ENCODE data around the gene JMJD1C.

JMJD1C gene

DNA sequence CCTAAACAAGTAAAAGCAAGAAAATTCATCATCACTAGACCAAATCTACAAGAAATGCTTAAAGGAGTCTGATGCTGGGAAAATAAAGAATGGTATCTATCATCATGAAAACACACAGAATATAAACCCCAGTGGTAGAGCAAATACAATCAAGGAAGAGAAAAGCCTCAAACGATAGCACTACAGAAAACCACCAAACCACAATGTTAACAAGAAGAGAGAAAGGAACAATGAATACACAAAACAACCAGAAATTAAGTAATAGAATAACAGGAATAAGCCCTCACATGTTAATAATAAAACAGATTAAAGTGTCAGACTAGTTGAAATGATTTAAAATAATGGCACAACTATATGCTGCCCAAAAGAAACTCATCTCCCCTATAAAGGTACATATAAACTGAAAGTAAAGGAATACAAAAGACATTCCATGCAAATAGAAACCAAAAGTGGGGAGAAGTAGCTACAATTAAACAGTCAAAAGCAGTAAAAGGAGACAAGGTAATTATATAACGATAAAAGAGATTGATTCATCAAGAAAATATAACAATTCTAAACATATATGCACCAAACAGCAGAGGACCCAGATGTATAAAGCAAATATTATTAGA is 77.3 kb downstream of the JMJD1C start:
- no peak overlapping the region for H3K4me3 ChIP-seq (ENCODE audit: low read length)
- TF ChIP-seq ZNF274 (IDR thresholded peaks at IDR 0.05; ENCODE audit: low read depth, low read length) = no peak

DNA sequence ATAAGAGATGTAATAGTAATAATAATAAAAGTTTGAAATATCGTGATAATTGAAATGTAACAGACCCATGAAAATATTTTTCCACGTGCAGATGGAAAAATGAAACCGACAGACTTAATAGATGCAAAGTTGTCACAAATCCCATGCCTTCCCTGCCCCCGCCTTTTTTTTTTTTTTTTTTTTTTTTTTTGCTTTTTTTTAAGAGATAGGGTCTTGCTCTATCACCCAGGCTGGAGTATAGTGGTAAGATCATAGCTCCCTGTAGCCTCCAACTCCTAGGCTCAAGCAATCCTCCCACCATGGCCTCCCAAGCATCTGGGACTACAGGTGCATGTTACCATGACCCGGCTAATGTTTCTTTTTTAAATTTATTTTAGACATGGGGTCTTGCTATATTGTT is 80.5 kb downstream of the JMJD1C start:
- TF ChIP-seq ZNF274 (IDR thresholded peaks at IDR 0.05; ENCODE audit: low read depth, low read length) = no peak
- H3K4me3 ChIP-seq (ENCODE audit: low read length) = no peak overlapping the region

DNA sequence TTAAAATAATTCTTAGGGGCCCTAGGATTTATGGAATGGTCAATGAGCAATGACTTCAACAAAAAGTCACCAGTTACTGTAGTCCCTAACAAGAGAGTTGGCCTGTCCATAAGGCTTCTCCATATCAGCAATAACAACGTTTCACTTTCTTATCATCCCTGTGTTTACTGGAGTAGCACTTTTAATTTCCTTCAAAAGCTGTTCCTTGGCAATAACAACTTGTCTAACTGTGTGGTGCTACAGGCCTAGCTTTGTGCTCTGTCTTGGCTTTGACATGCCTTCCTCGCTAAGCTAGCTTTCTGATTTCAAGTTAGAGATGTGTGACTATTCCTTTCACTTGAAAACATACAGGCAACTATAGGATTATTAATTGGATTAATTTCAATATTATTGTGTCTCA is 81.1 kb downstream of the JMJD1C start:
- TF ChIP-seq ZNF274 (IDR thresholded peaks at IDR 0.05; ENCODE audit: low read depth, low read length) = no peak
- H3K4me3 ChIP-seq (ENCODE audit: low read length) = no peak overlapping the region

DNA sequence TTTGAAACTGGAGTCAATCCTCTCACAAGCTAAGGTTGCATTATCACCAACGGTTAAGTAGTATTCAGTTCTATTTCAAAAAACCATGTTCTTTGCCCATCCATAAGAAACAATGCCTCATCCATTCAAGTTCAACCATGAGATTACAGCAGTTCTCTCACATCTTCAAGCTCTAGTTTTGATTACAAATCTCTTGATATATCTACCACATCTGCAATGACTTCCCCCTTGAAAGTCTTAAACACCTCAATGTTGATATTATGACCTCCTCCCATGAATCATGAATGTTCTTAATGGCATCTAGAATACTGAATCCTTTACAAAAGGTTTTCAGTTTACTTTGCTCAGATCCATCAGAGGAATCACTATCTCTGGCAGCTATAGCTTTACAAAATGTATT is 81.8 kb downstream of the JMJD1C start:
- H3K4me3 ChIP-seq (ENCODE audit: low read length) = no peak overlapping the region
- TF ChIP-seq ZNF274 (IDR thresholded peaks at IDR 0.05; ENCODE audit: low read depth, low read length) = no peak

DNA sequence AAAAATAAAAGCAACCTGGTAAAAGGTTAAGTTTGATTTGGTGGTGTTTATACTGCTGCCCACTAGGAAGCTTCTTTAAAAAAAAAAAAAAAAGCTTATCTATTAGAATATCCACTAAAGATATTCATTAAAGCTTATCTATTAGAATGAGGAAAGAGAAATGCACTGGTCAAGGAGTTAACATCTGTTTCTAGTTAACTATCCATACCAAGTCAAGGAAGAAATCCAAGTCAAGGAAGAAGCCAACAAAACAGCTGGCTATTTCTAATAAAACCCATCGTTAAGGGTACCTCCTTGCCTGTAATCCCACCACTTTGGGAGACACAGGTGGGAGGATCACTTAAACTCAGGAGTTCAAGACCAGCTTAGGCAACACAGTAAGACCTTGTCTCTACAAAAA is 82.6 kb downstream of the JMJD1C start:
- no peak for TF ChIP-seq ZNF274 (IDR thresholded peaks at IDR 0.05; ENCODE audit: low read depth, low read length)
- no peak overlapping the region for H3K4me3 ChIP-seq (ENCODE audit: low read length)

DNA sequence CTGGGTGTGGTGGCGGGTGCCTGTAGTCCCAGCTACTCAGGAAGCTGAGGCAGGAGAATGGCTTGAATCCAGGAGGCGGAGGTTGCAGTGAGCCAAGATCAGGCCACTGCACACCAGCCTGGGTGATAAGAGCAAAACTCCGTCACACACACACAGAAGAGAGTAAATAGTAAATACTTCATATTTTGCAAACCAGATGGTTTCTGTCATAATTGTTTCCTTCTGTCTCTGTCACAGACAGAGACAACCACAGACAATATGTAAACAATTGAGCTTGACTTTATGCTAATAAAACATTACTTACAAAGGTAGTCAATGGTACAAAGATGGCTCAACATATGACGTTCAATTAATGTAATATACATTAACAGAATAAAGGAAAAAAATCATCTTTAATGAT is 83.7 kb downstream of the JMJD1C start:
- TF ChIP-seq ZNF274 (IDR thresholded peaks at IDR 0.05; ENCODE audit: low read depth, low read length) = no peak

DNA sequence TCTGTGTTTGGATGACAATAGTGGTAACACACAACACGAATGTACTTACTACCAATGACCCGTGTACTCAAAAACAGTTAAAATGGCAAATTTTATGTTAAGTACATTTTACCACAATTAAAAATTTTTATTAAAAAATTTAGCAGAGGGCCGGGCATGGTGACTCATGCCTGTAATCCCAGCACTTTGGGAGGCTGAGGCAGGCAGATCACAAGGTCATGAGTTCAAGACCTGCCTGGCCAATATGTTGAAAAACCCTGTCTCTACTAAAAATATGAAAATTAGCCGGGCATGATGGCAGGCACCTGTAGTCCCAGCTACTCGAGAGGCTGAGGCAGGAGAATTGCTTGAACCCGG is 88.5 kb downstream of the JMJD1C start:
- H3K4me3 ChIP-seq (ENCODE audit: low read length) = peak overlapping the region; percentile 16; the same call in 1 of the 2 replicates

More for the DNA sequence above, 83.7 kb downstream of the JMJD1C start:
- no peak overlapping the region for H3K4me3 ChIP-seq (ENCODE audit: low read length)

DNA sequence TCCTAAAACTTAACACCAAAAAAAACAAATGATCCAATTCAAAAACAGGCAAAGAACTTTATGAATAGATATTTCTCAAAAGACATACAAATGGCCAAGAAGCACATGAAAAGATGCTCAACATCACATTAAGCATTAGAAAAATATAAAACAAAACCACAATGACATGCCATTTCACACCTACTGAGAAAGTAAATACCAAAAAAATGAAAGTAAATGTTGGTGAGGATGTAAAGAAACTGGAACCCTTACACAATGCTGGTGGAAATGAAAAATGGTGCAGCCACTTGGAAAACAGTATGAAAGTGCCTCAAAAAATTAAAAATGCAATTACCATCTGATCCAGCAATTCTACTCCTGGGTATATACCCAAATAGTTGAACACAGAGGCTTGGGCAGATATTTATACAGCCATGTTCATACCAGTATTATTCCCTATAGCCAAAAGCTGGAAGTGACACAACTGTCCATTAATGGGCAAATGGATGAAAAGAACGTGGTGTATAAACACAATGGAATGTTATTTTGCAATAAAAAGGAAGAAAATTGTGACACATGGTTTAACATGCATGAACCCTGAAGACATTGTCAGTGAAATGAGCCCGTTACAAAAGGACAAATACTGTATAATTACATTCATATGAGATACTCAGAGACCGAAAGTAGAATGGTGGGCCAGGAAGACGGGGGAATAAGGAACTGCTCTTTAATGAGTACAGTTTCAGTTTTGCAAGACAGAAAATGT is 89.0 kb downstream of the JMJD1C start:
- no peak for TF ChIP-seq ZNF274 (IDR thresholded peaks at IDR 0.05; ENCODE audit: low read depth, low read length)
- no peak overlapping the region for H3K4me3 ChIP-seq (ENCODE audit: low read length)

DNA sequence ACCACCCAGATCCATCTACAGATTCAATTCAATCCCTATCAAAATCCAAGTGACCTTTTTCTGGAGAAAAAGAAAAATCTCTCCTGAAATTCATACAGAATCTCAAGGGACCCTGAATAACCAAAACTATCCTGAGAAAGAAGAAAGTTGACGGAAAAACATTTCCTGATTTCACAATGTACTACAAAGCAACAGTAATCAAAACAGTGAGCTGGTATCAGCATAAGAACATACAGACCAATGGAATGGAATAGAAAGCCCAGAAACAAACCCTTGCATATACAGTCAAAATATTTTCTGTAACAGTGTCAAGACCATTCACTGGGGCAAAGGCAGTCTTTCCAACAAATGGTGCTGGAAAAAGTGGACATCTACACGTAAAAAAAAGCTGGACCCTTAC is 89.9 kb downstream of the JMJD1C start:
- no peak overlapping the region for H3K4me3 ChIP-seq (ENCODE audit: low read length)
- no peak for TF ChIP-seq ZNF274 (IDR thresholded peaks at IDR 0.05; ENCODE audit: low read depth, low read length)

DNA sequence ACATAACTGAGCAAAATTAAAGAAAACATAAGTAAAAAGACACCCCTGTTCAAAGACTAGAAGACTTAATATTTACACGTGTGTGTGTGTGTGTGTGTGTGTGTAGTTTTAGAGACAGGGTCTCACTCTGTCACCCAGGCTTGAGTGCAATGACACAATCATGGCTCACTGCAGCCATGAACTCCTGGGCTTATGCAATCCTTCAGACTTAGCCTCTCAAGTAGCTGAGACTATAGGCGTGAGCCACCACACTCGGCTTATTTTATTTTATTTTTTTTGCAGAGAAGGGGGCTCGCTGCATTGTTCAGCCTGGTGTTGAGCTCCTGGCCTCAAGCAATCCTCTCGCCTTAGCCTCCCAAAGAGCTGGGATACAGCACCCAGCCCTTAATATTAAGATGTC is 90.3 kb downstream of the JMJD1C start:
- H3K4me3 ChIP-seq (ENCODE audit: low read length) = no peak overlapping the region
- TF ChIP-seq ZNF274 (IDR thresholded peaks at IDR 0.05; ENCODE audit: low read depth, low read length) = no peak

DNA sequence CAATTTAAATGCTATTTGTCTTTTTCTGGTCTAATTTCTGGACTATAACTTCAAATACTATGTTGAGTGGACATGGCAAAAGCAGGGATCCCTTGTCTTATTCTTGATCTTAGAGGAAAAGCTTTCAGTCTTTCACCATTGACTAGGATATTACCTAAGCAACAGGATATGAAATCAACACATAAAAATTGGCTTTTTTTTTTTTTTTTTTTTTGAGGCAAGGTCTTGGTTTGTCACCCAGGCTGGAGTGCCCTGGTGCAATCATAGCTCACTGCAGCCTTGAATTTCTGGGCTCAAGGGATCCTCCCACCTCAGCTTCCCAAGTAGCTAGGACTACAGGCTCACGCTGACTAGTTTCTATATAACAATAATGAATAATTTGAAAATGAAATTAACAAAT is 90.8 kb downstream of the JMJD1C start:
- no peak for TF ChIP-seq ZNF274 (IDR thresholded peaks at IDR 0.05; ENCODE audit: low read depth, low read length)
- H3K4me3 ChIP-seq (ENCODE audit: low read length) = no peak overlapping the region

DNA sequence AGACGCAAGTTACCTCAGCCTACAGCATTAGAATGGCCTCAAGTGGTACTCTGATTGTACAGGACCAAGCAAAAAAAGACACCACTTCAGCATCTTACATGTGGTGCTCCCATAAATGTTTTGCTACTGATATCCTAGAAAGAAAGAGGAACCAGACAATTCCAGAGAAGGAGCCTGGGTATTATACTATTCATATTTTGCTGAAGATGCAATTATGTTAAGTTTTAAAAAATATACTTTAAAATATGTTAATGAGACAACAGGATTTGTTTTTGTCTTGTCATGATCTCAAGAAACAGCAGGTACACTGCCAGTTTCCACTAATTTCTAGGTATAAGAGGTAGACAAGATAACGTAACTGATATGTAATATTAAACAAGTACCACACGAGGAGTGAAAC is 92.6 kb downstream of the JMJD1C start:
- TF ChIP-seq ZNF274 (IDR thresholded peaks at IDR 0.05; ENCODE audit: low read depth, low read length) = no peak
- no peak overlapping the region for H3K4me3 ChIP-seq (ENCODE audit: low read length)

DNA sequence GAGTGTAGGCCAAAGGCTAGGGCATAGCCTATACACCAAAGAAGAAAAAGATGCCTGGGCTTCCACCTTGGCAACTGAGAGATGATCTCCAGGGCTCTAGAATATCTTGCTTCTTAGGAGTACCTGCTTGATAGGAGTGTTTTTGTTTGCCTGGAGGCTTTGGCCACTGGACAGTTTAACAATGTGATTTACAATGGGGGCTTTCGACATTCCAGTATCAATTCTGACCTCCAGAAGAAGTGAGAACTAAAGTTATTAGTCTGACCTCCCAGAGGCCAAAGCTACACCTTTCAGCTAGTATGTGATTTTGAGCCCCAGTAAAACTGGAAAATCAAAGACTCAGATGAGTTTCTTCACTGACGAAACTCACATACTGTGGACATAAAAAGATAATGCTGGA is 96.1 kb downstream of the JMJD1C start:
- TF ChIP-seq ZNF274 (IDR thresholded peaks at IDR 0.05; ENCODE audit: low read depth, low read length) = no peak

DNA sequence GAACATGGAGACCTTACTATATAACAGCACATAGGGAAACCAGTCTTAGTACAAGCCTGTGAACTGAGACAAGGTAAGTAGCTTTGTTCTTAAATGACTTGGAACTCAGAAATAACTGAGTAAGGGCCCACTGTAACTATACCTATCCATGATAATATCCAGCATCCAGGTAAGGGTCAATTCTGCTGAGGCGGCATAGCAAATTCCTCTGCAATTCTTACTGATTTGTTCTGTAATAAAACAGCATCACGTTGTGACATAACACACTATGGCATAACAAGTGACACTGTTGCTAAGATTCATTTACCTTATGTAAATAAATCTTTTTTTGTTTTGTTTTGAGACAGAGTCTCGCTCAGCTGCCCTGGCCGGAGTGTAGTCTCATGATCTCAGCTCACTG is 97.4 kb downstream of the JMJD1C start:
- TF ChIP-seq ZNF274 (IDR thresholded peaks at IDR 0.05; ENCODE audit: low read depth, low read length) = no peak
- H3K4me3 ChIP-seq (ENCODE audit: low read length) = no peak overlapping the region

More for the DNA sequence above, 96.1 kb downstream of the JMJD1C start:
- no peak overlapping the region for H3K4me3 ChIP-seq (ENCODE audit: low read length)

DNA sequence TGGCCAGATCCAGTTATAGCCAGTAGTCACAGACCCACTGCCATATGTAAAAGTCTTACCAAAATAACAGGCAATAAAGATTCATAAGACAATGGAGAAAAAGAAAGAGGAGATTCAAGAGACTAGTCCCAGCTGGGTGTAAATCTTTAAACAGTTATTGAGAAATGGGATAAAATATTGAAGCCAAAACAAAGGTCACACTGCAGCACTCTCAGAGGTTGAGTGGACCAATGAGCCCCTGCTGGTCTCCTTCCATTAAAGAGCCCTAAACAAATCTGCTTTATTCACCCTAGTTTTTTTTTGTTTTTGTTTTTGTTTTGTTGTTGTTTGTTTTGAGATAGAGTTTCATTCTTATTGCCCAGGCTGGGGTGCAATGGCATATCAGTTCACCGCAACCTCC is 98.8 kb downstream of the JMJD1C start:
- H3K4me3 ChIP-seq (ENCODE audit: low read length) = no peak overlapping the region
- TF ChIP-seq ZNF274 (IDR thresholded peaks at IDR 0.05; ENCODE audit: low read depth, low read length) = no peak
